ENCODE measurements around the gene USP54. TPM values are rescaled to one million over a fixed set of nuclear protein-coding genes. Genes with fewer than 3 reads are reported as not detected.
A peak's percentile ranks its signal among the peaks of the same experiment; 100 is the strongest.

The USP54 gene
- total RNA-seq, 4 donors from 2014 or later, result 45.6 to 54.8 (median 46.7) TPM

DNA sequence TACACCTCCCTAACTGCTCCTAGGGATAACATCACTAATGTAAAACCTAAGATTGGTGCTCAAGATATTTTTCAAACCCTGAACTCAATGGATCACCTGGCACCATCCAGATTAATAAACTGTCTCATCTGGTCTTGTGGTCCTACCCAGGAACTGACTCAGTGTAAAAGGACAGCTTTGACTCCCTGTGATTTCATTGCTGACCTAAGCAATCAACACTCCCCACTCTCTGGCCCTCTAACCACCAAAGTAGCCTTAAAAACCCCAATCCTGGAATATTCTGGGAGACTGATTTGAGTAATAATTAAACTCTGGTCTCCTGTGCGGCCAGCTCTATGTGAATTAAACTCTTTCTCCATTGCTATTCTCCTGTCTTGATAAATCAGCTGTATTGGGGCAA lies 6.2 kb upstream of the USP54 start:
- no peak for DNase-seq (ENCODE audit: extremely low spot score)

DNA sequence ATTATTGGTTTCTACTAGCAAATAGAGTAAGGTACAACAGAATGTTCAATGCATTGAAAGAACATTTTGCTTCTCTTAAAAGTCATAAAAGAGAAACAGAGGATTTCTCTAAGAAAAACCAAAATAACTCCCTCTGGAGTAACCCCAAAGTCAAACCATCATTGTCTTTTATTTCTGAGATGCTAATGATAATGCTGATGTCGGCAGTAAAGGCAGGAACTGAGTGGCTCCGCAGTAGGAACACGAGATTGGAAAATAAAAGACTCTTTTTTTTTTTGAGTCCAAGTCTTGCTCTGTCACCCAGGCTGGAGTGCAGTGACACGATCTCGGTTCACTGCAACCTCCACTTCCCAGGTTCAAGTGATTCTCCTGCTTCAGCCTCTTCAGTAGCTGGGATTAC lies 2.7 kb upstream of the USP54 start:
- 88% methylated on average over 5 of the region's 5 CpGs for WGBS
- TF ChIP-seq EP300 (IDR thresholded peaks at IDR 0.05) (no peak), POLR2AphosphoS5 (IDR thresholded peaks at IDR 0.05) (no peak), CTCF (IDR thresholded peaks at IDR 0.05) (no peak), POLR2A (IDR thresholded peaks at IDR 0.05; ENCODE audit: low read depth) (no peak)
- H3K27ac ChIP-seq (replicated peaks in 1 of 4), result no peak overlapping the region
- intact Hi-C loops (cut with DNase I), result no loop called here
- H3K4me3 ChIP-seq, result no peak overlapping the region
- H3K36me3 ChIP-seq, result no peaks in the 10 kb centered on the region
- no peak for DNase-seq (ENCODE audit: extremely low spot score)
- no peaks in the 10 kb centered on the region for H3K9me3 ChIP-seq
- H3K27me3 ChIP-seq, result no peaks in the 10 kb centered on the region
- peaks cover 13 to 21% (median 15%) of the 10 kb centered on the region in 4 donors for H3K4me1 ChIP-seq

More for the DNA sequence above, 6.2 kb upstream of the USP54 start:
- Histone ChIP-seq H3K4me1 (no peaks in the 10 kb centered on the region), H3K36me3 (no peaks in the 10 kb centered on the region), H3K27ac (replicated peaks in 1 of 4) (no peak overlapping the region), H3K9me3 (no peaks in the 10 kb centered on the region), H3K27me3 (no peaks in the 10 kb centered on the region), H3K4me3 (no peak overlapping the region)
- no peak for TF ChIP-seq CTCF (IDR thresholded peaks at IDR 0.05)
- TF ChIP-seq EP300 (IDR thresholded peaks at IDR 0.05), result no peak
- TF ChIP-seq POLR2AphosphoS5 (IDR thresholded peaks at IDR 0.05), result no peak
- TF ChIP-seq POLR2A (IDR thresholded peaks at IDR 0.05; ENCODE audit: low read depth), result no peak
- intact Hi-C loops (cut with DNase I), result no loop called here
- WGBS, result 92% methylated on average over 1 of the region's 1 CpG

DNA sequence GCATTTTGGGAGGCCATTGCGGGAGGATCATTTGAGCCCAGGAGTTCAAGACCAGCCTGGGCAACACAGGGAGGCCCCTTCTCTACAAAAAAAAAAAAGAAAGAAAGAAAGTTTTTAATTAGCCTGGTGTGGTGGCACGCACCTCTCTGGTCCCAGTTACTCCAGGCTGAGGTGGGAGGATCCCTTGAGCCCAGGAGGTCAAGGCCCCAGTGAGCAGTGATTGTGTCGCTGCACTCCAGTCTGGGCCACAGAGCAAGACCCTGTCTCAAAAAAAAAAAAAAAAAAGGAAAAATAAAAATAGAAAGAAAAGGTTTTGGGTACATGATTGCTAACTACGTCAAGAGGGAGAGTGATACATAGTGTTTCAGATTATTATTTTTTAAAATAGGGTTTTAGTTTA lies 2.0 kb upstream of the USP54 start:
- no peaks in the 10 kb centered on the region for H3K27me3 ChIP-seq
- no peaks in the 10 kb centered on the region for H3K9me3 ChIP-seq
- intact Hi-C loops (cut with DNase I), result no loop called here
- H3K36me3 ChIP-seq, result no peaks in the 10 kb centered on the region
- no peak for TF ChIP-seq POLR2AphosphoS5 (IDR thresholded peaks at IDR 0.05)
- no peak for TF ChIP-seq CTCF (IDR thresholded peaks at IDR 0.05)
- TF ChIP-seq EP300 (IDR thresholded peaks at IDR 0.05), result no peak
- TF ChIP-seq POLR2A (IDR thresholded peaks at IDR 0.05; ENCODE audit: low read depth), result no peak
- peaks cover 14 to 22% (median 16%) of the 10 kb centered on the region in 4 donors for H3K4me1 ChIP-seq
- no peak overlapping the region for H3K27ac ChIP-seq (replicated peaks in 1 of 4)
- WGBS, result 92% methylated on average over 4 of the region's 4 CpGs
- no peak overlapping the region for H3K4me3 ChIP-seq
- DNase-seq (ENCODE audit: extremely low spot score), result no peak

GRCh38 chr10:73591935-73592699 lies 975 bp upstream of the USP54 start:
- DNase-seq (ENCODE audit: extremely low spot score), result no peak
- TF ChIP-seq CTCF (IDR thresholded peaks at IDR 0.05) (no peak), EP300 (IDR thresholded peaks at IDR 0.05) (no peak), POLR2AphosphoS5 (IDR thresholded peaks at IDR 0.05) (peak in 1 of 2 donors; percentile 46), POLR2A (IDR thresholded peaks at IDR 0.05; ENCODE audit: low read depth) (no peak)
- Histone ChIP-seq H3K27me3 (no peaks in the 10 kb centered on the region), H3K27ac (replicated peaks in 1 of 4) (peak overlapping the region; percentile 4 to 34 (median 14)), H3K9me3 (no peaks in the 10 kb centered on the region), H3K4me3 (no peak overlapping the region), H3K4me1 (peaks cover 16 to 26% (median 21%) of the 10 kb centered on the region in 4 donors), H3K36me3 (no peaks in the 10 kb centered on the region)
- WGBS, result 58% methylated on average over 3 of the region's 3 CpGs
- intact Hi-C loops (cut with DNase I), result no loop called here
